C4-2B (cell line): ENCODE data around the gene KCNJ14.

Experiments
- CTCF ChIP-seq: fragments of 450-650 bp; conservative IDR thresholded peaks from 2 replicates; pipeline ENCODE4 v1.5.1; 2017; ENCODE audit warnings: mild to moderate bottlenecking
- ZFX ChIP-seq: fragments of 450-650 bp; IDR thresholded peaks from 2 replicates; pipeline ENCODE4 v1.6.1; 2017

- TF ChIP-seq CTCF: no peak
- TF ChIP-seq ZFX: no peak
These were observed 14.7 kb downstream of the KCNJ14 start for GRCh38 chr19:48469934-48470680.
